Dermis blood vessel endothelial cell (primary cell): ENCODE measurements around the gene PRICKLE2. TPM values are rescaled to one million over a fixed set of nuclear protein-coding genes. Genes with fewer than 3 reads are reported as not detected.

Source experiments
- DNase-seq: peaks from one replicate; pipeline ENCODE4 v3.0.0; 2010
- total RNA-seq: library from RNA; depleted of rRNA; stranded (reverse); fragments of >200 nt; gene quantifications from 2 replicates; pipeline ENCODE4 v1.2.3, GENCODE V29; 2014

Gene PRICKLE2
- 2.5 and 3.2 TPM in 2 replicates for total RNA-seq

- peak; percentile 69 for DNase-seq
Observed at GRCh38 chr3:64224826-64225610, at the start of gene PRICKLE2. TSS of gene PRICKLE2 (minus strand) at chr3:64225466. CDS start at chr3:64198927, 26,539 bp downstream.

GRCh38 chr3:64272842-64273241, 47.6 kb upstream of the PRICKLE2 start:
- DNase-seq: no peak

GRCh38 chr3:64272271-64272670, 47.0 kb upstream of the PRICKLE2 start:
- DNase-seq: no peak

- no peak for DNase-seq
Observed at GRCh38 chr3:64271631-64272030, 46.4 kb upstream of the PRICKLE2 start.

- DNase-seq: no peak
Observed at GRCh38 chr3:64270866-64271260, 45.6 kb upstream of the PRICKLE2 start.

GRCh38 chr3:64270142-64270865, 45.0 kb upstream of the PRICKLE2 start:
- no peak for DNase-seq

GRCh38 chr3:64268926-64269325, 43.7 kb upstream of the PRICKLE2 start:
- no peak for DNase-seq

- DNase-seq: no peak
Observed at GRCh38 chr3:64267721-64268604, 42.7 kb upstream of the PRICKLE2 start.

- no peak for DNase-seq
Observed at GRCh38 chr3:64266983-64267382, 41.7 kb upstream of the PRICKLE2 start.

- peak; percentile 25 for DNase-seq
Observed at GRCh38 chr3:64266065-64266931, 41.0 kb upstream of the PRICKLE2 start.

- no peak for DNase-seq
Observed at GRCh38 chr3:64265646-64266045, 40.4 kb upstream of the PRICKLE2 start.

GRCh38 chr3:64264501-64265109, 39.3 kb upstream of the PRICKLE2 start:
- no peak for DNase-seq

- DNase-seq: no peak
Observed at GRCh38 chr3:64262574-64263114, 37.4 kb upstream of the PRICKLE2 start.

- DNase-seq: no peak
Observed at GRCh38 chr3:64260431-64260830, 35.2 kb upstream of the PRICKLE2 start.

GRCh38 chr3:64259636-64260035, 34.4 kb upstream of the PRICKLE2 start:
- DNase-seq: no peak

GRCh38 chr3:64257100-64257755, 32.0 kb upstream of the PRICKLE2 start:
- DNase-seq: no peak

- DNase-seq: no peak
Observed at GRCh38 chr3:64255741-64256340, 30.6 kb upstream of the PRICKLE2 start.

GRCh38 chr3:64254443-64254842, 29.2 kb upstream of the PRICKLE2 start:
- no peak for DNase-seq

- no peak for DNase-seq
Observed at GRCh38 chr3:64253689-64254088, 28.4 kb upstream of the PRICKLE2 start.

- no peak for DNase-seq
Observed at GRCh38 chr3:64251019-64251418, 25.8 kb upstream of the PRICKLE2 start.
